ENCODE data around the gene FUT8. TPM values are rescaled to one million over a fixed set of nuclear protein-coding genes. Genes with fewer than 3 reads are reported as not detected.

FUT8 gene
- total RNA-seq, 1 donor from 2014 or later: 7.8 TPM

DNA sequence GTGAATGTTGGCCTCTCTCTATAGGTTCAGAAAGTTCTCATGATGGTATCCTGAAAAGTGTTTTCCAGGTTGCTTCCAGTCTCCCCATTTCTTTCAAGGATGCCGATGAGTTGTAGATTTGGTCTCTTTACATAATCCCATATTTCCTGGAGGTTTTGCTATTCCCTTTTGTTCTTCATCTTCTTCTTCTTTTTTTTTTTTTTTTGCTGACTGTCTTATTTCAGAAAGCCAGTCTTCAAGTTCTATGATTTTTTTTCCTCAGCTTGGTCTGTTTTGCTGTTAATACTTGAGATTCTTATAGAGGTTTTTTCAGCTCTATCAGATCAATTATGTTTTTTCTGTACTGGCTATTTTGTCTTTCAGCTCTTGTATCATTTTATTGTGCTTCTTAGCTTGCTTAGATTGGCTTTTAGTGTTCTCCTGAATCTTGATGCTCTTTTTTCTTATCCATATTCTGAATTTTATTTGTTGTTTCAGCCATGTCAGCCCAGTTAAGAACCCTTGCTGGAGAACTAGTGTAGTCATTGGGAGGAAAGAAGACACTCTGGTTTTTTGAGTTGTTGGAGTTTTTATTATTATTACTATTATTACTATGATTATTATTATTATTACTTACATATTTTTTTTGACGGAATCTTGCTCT is 124.4 kb downstream of the FUT8 start:
- Histone ChIP-seq H3K27me3 (ENCODE audit: low read depth) (no peaks in the 10 kb centered on the region), H3K9me3 (replicated peaks) (peaks cover 43% of the 10 kb centered on the region), H3K36me3 (peaks cover 5% of the 10 kb centered on the region), H3K4me1 (no peaks in the 10 kb centered on the region), H3K27ac (replicated peaks) (no peak overlapping the region), H3K4me3 (no peak overlapping the region)
- intact Hi-C loops (cut with micrococcal nuclease): no loop called here
- TF ChIP-seq, protein P1, sequence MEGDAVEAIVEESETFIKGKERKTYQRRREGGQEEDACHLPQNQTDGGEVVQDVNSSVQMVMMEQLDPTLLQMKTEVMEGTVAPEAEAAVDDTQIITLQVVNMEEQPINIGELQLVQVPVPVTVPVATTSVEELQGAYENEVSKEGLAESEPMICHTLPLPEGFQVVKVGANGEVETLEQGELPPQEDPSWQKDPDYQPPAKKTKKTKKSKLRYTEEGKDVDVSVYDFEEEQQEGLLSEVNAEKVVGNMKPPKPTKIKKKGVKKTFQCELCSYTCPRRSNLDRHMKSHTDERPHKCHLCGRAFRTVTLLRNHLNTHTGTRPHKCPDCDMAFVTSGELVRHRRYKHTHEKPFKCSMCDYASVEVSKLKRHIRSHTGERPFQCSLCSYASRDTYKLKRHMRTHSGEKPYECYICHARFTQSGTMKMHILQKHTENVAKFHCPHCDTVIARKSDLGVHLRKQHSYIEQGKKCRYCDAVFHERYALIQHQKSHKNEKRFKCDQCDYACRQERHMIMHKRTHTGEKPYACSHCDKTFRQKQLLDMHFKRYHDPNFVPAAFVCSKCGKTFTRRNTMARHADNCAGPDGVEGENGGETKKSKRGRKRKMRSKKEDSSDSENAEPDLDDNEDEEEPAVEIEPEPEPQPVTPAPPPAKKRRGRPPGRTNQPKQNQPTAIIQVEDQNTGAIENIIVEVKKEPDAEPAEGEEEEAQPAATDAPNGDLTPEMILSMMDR (IDR thresholded peaks at IDR 0.05; ENCODE audit: borderline replicate concordance): no peak
- DNase-seq: no peak

DNA sequence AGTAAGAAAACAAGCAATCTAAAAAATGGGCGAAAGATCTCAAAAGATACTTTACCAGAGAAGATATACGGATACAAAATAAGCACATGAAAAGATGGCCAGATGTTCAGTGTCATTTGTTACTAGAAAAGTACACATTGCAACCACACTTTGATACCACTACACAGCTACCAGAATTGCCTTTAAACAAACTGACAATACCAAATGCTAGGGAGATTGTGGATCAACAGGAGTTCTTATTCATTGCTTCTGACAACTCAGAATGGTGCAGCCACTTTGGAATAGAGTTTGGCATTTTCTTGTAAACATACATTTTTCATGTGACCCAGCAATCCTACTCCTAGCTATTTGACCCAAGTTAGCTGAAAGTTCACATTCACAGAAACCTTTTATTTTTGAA is 136.3 kb downstream of the FUT8 start:
- Histone ChIP-seq H3K4me3 (no peak overlapping the region), H3K9me3 (replicated peaks) (no peaks in the 10 kb centered on the region), H3K4me1 (no peaks in the 10 kb centered on the region), H3K27ac (replicated peaks) (no peak overlapping the region), H3K27me3 (ENCODE audit: low read depth) (no peaks in the 10 kb centered on the region), H3K36me3 (no peaks in the 10 kb centered on the region)
- intact Hi-C loops (cut with micrococcal nuclease): no loop called here
- no peak for DNase-seq
- TF ChIP-seq, protein P1 (IDR thresholded peaks at IDR 0.05; ENCODE audit: borderline replicate concordance): no peak

DNA sequence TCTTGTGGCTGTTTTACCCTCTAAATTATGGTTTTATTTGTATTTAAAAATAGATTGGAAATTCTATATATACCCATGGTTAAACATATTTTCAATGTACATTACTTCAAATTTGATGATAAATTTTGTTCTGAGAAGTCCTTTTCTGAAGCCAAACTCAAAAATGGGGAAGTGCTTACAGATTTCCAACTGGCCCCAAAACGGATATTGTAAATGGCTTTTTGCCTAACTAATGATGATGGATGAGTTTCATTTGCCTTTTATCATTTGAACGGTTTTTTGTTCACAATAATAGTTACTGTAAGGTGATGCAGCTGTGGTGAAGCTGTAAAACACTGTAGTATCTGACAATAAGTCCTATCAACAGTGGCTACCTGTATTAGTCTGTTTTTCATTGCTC is 136.9 kb downstream of the FUT8 start:
- no peak for DNase-seq
- TF ChIP-seq, protein P1 (IDR thresholded peaks at IDR 0.05; ENCODE audit: borderline replicate concordance): no peak
- H3K4me3 ChIP-seq: no peak overlapping the region
- no peak overlapping the region for H3K27ac ChIP-seq (replicated peaks)
- no peaks in the 10 kb centered on the region for H3K4me1 ChIP-seq
- H3K36me3 ChIP-seq: no peaks in the 10 kb centered on the region
- H3K27me3 ChIP-seq (ENCODE audit: low read depth): no peaks in the 10 kb centered on the region
- H3K9me3 ChIP-seq (replicated peaks): no peaks in the 10 kb centered on the region
- intact Hi-C loops (cut with micrococcal nuclease): no loop called here

DNA sequence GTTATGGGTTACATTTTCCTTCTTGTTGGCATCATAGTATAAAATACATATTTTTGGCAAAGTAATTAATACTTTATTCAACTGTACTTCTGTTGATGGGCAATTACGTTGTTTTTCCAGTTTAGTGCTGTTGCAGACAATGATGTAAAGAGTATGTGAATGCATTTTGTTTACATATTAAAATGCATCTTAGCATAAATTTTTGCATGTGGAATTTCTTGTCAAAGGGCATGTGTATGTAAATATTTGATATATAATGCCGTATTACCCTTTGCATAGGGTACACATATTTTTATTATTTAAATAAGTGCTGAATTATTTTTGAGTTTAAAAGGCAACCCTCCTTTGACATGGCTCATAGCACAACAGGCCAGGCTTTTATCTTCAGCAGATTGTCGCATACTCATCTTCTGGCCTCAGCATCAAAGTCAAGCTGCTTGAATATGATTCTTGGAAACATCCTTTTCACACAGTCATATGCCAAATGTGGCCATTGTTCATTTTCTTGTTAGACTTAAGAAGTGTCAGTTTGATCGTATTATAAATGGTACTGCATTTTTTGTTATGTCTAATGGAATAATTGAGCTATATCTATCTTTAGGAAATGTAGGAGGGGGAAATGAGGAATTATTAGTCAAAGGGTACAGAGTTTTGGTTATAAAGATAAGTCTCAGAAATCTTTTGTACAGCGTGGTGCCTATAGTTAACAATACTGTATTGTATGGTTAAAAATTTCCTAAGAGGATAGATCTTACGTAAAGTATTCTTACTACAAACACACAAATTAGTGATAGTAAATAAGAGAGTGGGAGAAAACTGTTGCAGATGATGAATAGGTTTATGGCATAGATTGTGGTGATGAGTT is 138.5 kb downstream of the FUT8 start:
- Histone ChIP-seq H3K4me1 (no peaks in the 10 kb centered on the region), H3K4me3 (no peak overlapping the region), H3K27ac (replicated peaks) (no peak overlapping the region), H3K9me3 (replicated peaks) (no peaks in the 10 kb centered on the region), H3K27me3 (ENCODE audit: low read depth) (no peaks in the 10 kb centered on the region), H3K36me3 (no peaks in the 10 kb centered on the region)
- TF ChIP-seq, protein P1 (IDR thresholded peaks at IDR 0.05; ENCODE audit: borderline replicate concordance): no peak
- intact Hi-C loops (cut with micrococcal nuclease): no loop called here
- DNase-seq: no peak

DNA sequence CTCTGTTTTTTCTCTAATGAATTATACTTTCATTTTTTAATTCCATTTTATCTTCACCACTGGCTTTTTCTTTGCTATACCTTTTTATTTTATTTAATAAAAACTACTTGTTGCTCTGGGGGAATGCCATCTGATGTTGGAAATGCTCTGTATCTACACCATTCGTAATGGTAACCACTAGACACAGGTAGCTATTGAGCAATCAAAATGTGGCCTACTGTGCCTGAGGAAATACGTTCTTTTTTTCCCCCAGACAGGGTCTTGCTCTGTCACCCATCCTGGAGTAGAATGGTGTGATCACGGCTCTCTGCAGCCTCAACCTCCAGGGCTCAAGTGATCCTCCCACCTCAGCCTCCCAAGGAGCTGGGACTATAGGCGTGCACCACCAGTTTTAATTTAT is 140.2 kb downstream of the FUT8 start:
- Histone ChIP-seq H3K27me3 (ENCODE audit: low read depth) (no peaks in the 10 kb centered on the region), H3K4me1 (peaks cover 9% of the 10 kb centered on the region), H3K9me3 (replicated peaks) (no peaks in the 10 kb centered on the region), H3K36me3 (no peaks in the 10 kb centered on the region), H3K27ac (replicated peaks) (no peak overlapping the region), H3K4me3 (no peak overlapping the region)
- DNase-seq: no peak
- TF ChIP-seq, protein P1 (IDR thresholded peaks at IDR 0.05; ENCODE audit: borderline replicate concordance): no peak
- intact Hi-C loops (cut with micrococcal nuclease): no loop called here
